ENCODE measurements around the gene CCL4. TPM values are rescaled to one million over a fixed set of nuclear protein-coding genes. Genes with fewer than 3 reads are reported as not detected.

Gene CCL4
- total and polyA plus RNA-seq, 2 experiments from 2014 or later: not detected

DNA sequence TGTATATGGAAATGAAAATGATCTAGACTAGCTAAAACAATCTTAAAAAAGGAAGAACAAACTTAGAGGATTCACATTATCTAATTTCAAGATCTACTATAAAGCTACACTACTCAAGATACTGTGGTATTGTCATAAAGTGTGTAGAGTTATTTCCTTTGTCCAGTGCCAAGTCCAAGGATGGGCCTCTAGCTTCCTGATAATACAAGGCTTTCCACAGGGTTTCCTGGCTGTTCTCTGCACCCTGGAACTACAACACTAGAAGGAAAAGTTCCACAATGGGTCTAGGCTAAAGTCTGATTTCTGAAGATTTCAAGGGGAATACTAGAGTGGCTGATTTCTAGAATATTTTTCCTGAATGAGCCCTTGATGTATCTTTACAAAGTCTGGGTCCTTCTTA, 38.6 kb downstream of the CCL4 start (continued):
- TF ChIP-seq, protein P1, sequence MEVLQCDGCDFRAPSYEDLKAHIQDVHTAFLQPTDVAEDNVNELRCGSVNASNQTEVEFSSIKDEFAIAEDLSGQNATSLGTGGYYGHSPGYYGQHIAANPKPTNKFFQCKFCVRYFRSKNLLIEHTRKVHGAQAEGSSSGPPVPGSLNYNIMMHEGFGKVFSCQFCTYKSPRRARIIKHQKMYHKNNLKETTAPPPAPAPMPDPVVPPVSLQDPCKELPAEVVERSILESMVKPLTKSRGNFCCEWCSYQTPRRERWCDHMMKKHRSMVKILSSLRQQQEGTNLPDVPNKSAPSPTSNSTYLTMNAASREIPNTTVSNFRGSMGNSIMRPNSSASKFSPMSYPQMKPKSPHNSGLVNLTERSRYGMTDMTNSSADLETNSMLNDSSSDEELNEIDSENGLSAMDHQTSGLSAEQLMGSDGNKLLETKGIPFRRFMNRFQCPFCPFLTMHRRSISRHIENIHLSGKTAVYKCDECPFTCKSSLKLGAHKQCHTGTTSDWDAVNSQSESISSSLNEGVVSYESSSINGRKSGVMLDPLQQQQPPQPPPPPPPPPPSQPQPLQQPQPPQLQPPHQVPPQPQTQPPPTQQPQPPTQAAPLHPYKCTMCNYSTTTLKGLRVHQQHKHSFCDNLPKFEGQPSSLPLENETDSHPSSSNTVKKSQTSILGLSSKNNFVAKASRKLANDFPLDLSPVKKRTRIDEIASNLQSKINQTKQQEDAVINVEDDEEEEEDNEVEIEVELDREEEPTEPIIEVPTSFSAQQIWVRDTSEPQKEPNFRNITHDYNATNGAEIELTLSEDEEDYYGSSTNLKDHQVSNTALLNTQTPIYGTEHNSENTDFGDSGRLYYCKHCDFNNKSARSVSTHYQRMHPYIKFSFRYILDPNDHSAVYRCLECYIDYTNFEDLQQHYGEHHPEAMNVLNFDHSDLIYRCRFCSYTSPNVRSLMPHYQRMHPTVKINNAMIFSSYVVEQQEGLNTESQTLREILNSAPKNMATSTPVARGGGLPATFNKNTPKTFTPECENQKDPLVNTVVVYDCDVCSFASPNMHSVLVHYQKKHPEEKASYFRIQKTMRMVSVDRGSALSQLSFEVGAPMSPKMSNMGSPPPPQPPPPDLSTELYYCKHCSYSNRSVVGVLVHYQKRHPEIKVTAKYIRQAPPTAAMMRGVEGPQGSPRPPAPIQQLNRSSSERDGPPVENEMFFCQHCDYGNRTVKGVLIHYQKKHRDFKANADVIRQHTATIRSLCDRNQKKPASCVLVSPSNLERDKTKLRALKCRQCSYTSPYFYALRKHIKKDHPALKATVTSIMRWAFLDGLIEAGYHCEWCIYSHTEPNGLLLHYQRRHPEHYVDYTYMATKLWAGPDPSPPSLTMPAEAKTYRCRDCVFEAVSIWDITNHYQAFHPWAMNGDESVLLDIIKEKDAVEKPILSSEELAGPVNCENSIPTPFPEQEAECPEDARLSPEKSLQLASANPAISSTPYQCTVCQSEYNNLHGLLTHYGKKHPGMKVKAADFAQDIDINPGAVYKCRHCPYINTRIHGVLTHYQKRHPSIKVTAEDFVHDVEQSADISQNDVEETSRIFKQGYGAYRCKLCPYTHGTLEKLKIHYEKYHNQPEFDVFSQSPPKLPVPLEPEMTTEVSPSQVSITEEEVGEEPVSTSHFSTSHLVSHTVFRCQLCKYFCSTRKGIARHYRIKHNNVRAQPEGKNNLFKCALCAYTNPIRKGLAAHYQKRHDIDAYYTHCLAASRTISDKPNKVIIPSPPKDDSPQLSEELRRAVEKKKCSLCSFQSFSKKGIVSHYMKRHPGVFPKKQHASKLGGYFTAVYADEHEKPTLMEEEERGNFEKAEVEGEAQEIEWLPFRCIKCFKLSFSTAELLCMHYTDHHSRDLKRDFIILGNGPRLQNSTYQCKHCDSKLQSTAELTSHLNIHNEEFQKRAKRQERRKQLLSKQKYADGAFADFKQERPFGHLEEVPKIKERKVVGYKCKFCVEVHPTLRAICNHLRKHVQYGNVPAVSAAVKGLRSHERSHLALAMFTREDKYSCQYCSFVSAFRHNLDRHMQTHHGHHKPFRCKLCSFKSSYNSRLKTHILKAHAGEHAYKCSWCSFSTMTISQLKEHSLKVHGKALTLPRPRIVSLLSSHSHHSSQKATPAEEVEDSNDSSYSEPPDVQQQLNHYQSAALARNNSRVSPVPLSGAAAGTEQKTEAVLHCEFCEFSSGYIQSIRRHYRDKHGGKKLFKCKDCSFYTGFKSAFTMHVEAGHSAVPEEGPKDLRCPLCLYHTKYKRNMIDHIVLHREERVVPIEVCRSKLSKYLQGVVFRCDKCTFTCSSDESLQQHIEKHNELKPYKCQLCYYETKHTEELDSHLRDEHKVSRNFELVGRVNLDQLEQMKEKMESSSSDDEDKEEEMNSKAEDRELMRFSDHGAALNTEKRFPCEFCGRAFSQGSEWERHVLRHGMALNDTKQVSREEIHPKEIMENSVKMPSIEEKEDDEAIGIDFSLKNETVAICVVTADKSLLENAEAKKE (CRISPR knock-in tag; IDR thresholded peaks at IDR 0.05): no peak
- TF ChIP-seq ZNF114 (CRISPR knock-in tag; IDR thresholded peaks at IDR 0.05): no peak
- no peak for TF ChIP-seq ZNF331 (CRISPR knock-in tag; IDR thresholded peaks at IDR 0.05; ENCODE audit: low read depth)

DNA sequence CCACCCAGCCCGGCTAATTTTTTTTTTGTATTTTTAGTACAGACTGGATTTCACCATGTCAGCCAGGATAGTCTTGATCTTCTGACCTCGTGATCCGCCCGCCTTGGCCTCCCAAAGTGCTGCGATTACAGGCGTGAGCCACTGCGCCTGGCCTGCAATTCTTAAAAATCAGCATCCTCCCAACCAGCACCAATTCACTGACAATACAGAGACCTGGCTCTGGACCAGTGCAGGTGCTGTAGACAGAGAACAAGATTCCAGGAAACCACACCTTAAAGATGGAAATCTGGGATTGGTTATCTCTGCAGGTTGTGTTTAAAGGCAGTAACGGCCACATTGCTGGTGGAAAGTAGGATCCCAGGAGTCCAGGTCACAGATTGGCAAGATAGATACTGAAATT, 39.2 kb downstream of the CCL4 start:
- H2AFZ ChIP-seq: no peak overlapping the region; the same call in 1 of the 2 replicates
- H3K4me2 ChIP-seq: no peak overlapping the region
- H3K9me2 ChIP-seq (ENCODE audit: insufficient read depth): 0 out of 2 replicates have a peak, but pooled peaks cover 11% of the 10 kb centered on the region
- H3K36me3 ChIP-seq (ENCODE audit: insufficient read depth): no peaks in the 10 kb centered on the region
- H3K79me2 ChIP-seq (replicated peaks; ENCODE audit: insufficient read depth): no peaks in the 10 kb centered on the region
- Mint-ChIP-seq H3K9me3 (no peaks in the 10 kb centered on the region; the same call in 2 of the 3 replicates), H3K27me3 (ENCODE audit: insufficient read depth, low read depth, poor library complexity) (peaks cover 7% of the 10 kb centered on the region), H3K27ac (no peak overlapping the region), H3K4me1 (no peaks in the 10 kb centered on the region), H3K36me3 (ENCODE audit: low read depth) (no peaks in the 10 kb centered on the region), H3K4me3 (no peak overlapping the region)
- H3K4me3 ChIP-seq: no peak overlapping the region
- DNase-seq (ENCODE audit: low spot score) (no peak), ATAC-seq (no peak)
- no peak overlapping the region for H3K27ac ChIP-seq (ENCODE audit: low read depth)
- no peaks in the 10 kb centered on the region for H3K27me3 ChIP-seq (ENCODE audit: insufficient read depth)
- no peaks in the 10 kb centered on the region for H3F3A ChIP-seq (replicated peaks; ENCODE audit: low read depth)
- H3K4me1 ChIP-seq (ENCODE audit: insufficient read depth): no peaks in the 10 kb centered on the region
- H4K20me1 ChIP-seq (replicated peaks; ENCODE audit: insufficient read depth): no peaks in the 10 kb centered on the region
- TF ChIP-seq ZNF331 (CRISPR knock-in tag; IDR thresholded peaks at IDR 0.05; ENCODE audit: low read depth): no peak
- no peak for TF ChIP-seq EZH2 (IDR thresholded peaks at IDR 0.05; ENCODE audit: low read depth, unreplicated experiment)
- no peak for TF ChIP-seq POLR2AphosphoS5 (IDR thresholded peaks at IDR 0.05; ENCODE audit: low read depth)
- TF ChIP-seq, protein P2, sequence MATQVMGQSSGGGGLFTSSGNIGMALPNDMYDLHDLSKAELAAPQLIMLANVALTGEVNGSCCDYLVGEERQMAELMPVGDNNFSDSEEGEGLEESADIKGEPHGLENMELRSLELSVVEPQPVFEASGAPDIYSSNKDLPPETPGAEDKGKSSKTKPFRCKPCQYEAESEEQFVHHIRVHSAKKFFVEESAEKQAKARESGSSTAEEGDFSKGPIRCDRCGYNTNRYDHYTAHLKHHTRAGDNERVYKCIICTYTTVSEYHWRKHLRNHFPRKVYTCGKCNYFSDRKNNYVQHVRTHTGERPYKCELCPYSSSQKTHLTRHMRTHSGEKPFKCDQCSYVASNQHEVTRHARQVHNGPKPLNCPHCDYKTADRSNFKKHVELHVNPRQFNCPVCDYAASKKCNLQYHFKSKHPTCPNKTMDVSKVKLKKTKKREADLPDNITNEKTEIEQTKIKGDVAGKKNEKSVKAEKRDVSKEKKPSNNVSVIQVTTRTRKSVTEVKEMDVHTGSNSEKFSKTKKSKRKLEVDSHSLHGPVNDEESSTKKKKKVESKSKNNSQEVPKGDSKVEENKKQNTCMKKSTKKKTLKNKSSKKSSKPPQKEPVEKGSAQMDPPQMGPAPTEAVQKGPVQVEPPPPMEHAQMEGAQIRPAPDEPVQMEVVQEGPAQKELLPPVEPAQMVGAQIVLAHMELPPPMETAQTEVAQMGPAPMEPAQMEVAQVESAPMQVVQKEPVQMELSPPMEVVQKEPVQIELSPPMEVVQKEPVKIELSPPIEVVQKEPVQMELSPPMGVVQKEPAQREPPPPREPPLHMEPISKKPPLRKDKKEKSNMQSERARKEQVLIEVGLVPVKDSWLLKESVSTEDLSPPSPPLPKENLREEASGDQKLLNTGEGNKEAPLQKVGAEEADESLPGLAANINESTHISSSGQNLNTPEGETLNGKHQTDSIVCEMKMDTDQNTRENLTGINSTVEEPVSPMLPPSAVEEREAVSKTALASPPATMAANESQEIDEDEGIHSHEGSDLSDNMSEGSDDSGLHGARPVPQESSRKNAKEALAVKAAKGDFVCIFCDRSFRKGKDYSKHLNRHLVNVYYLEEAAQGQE (IDR thresholded peaks at IDR 0.05; ENCODE audit: unreplicated experiment): no peak
- TF ChIP-seq CREB1 (CRISPR knock-in tag; IDR thresholded peaks at IDR 0.05; ENCODE audit: low read depth): no peak
- no peak for TF ChIP-seq STAT1 (IDR thresholded peaks at IDR 0.05; ENCODE audit: unreplicated experiment)
- TF ChIP-seq, protein P3, sequence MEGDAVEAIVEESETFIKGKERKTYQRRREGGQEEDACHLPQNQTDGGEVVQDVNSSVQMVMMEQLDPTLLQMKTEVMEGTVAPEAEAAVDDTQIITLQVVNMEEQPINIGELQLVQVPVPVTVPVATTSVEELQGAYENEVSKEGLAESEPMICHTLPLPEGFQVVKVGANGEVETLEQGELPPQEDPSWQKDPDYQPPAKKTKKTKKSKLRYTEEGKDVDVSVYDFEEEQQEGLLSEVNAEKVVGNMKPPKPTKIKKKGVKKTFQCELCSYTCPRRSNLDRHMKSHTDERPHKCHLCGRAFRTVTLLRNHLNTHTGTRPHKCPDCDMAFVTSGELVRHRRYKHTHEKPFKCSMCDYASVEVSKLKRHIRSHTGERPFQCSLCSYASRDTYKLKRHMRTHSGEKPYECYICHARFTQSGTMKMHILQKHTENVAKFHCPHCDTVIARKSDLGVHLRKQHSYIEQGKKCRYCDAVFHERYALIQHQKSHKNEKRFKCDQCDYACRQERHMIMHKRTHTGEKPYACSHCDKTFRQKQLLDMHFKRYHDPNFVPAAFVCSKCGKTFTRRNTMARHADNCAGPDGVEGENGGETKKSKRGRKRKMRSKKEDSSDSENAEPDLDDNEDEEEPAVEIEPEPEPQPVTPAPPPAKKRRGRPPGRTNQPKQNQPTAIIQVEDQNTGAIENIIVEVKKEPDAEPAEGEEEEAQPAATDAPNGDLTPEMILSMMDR (conservative IDR thresholded peaks at IDR 0.05; ENCODE audit: low read depth in 2 of 2): no peak
- TF ChIP-seq, protein P4, sequence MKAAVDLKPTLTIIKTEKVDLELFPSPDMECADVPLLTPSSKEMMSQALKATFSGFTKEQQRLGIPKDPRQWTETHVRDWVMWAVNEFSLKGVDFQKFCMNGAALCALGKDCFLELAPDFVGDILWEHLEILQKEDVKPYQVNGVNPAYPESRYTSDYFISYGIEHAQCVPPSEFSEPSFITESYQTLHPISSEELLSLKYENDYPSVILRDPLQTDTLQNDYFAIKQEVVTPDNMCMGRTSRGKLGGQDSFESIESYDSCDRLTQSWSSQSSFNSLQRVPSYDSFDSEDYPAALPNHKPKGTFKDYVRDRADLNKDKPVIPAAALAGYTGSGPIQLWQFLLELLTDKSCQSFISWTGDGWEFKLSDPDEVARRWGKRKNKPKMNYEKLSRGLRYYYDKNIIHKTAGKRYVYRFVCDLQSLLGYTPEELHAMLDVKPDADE (IDR thresholded peaks at IDR 0.05): no peak
- TF ChIP-seq EZH2phosphoT487 (IDR thresholded peaks at IDR 0.05; ENCODE audit: unreplicated experiment): no peak
- no peak for TF ChIP-seq NANOG (IDR thresholded peaks at IDR 0.05; ENCODE audit: borderline replicate concordance)
